AG08396 (cell line): ENCODE data around the gene CALM3.
A peak's percentile ranks its signal among the peaks of the same experiment; 100 is the strongest.

Experiments used
- DNase-seq: peaks from one replicate; pipeline ENCODE4 v3.0.0; 2012; ENCODE audit warnings: low spot score, mixed read lengths

Gene CALM3

DNA sequence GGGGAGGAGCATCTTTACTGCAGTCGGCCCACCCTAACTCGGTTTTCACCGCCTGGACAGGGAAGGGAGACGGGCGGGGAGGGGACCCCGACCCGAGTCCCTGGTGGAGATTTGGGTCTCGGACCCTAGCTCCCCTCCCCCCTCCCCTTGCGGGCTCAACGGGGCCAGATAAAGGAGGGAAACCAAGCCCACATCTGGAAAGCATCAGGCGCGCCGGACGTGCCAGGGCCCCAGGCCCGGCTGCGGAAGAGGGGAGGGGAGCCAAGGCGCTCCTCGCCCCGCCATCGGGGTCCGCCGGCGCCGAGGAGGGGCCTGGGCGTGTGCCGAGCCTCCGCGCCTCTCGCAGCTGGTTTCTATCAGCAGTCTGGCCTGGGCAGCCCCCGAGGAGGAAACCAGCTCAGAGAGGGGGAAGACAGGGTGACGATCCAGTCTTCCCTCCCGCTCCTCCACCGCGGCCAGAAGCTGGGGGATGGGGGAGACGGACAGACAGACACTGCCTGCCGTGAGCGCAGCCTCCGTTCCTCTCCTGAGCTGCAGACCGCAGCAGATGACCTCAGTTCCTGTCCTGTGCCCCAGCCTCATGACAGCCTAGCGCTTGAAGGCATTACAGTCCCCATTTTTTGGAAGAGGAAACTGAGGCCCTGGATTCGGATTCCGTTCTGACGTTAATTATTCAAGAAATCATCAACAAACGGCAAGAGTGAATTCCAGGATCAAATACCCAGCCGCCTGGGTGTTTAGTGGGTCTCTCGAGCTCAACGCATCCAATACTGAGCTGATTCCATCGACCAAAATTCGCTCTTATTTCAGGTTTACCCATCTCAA is 38.4 kb downstream of the CALM3 start:
- DNase-seq = peak; percentile 77

DNA sequence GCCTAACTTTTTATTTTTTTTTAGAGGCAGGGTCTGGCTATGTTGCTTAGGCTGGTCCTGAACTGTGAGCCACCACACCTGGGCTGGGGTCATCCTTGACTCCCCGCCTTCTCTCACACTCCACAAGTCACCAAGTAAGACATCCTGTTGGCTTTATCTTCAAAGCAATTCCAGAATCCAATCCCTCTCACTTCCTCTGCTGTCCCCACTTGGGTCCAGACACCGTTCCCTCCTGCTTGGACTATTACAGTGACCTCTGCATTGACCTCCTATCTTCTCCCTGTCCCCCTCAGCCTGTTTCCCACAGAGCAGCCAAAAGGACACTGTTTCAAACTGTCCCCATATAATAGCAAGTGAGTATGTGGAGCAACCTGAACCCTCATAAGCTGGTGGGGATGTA is 39.5 kb downstream of the CALM3 start:
- DNase-seq = no peak

DNA sequence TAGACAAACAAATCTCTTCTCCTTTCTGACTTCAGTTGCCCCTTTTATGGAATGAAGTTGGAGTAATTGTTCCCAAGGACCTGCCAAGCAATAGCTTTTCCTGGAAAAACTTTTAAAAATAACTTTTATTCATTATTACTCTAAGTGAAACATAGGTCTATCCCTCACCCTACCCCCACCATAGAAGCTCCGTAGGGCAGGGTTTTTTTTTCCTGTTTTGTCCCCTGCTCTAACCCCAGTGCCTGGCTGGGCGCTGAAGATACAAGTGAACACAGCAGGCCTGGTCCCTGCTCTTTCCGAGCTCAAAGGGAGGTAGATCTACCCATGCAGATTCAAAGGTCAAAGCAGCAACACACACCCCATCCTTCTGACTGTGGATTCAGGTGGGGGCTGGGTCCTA is 43.6 kb downstream of the CALM3 start:
- no peak for DNase-seq

DNA sequence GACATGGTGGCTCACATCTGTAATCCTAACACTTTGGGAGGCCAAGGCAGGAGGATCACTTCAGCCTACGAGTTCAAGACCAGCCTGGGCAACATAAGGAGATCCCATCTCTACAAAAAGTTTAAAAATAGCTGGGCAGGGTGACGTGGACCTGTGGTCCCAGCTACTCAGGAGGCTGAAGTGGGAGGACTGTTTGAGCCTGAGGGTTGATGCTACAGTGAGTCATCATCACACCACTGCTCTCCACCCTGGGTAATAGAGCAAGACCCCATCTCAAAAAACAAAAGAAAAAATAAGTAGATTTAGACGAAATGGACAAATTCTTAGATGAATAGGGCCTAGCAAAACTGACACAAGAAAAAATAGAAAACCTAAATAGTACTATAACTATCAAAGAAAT is 45.3 kb downstream of the CALM3 start:
- no peak for DNase-seq

DNA sequence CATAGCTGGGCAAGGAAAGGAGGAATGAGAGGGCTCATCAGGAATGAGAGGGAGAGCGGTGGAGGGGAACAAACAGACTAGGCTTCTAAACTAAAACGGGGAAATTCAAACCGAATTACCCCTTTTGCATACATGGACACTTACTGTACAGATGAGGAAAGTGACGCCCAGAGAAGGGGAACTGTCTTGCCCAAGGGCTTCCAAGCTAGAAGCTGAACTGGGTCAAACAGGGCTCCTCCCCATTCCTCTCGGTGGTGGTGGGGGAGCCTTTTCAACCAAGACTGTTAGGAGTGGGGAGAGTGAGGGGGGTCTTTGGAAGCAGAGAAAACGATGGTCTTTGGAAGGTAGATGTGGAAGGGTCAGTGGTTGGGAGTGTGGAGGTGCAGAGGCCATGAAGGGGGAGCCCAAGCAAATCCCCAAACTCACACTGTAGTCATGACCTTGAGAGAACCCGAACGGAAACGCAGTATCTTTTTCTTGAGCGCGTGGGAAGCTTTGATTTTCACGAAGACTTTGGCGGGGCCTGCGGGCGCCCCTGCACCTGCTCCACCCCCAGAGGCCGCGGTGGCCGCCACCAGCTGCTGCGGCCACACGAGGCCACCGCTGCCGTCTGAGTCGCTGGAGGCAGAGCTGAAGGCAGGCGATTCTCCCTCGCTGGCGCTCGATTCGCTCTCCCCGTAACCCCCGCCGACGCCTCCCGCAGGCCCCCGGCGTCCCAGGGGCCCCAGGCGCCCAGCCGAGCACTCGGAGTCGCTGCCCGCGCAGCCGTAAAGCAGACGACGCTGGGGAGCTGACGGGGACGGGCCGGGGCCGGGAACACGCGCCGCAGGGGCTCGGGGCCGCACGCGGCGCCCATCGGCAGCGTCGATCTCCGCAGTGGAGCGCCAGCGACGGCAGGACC is 47.2 kb downstream of the CALM3 start:
- DNase-seq = peak; percentile 4

DNA sequence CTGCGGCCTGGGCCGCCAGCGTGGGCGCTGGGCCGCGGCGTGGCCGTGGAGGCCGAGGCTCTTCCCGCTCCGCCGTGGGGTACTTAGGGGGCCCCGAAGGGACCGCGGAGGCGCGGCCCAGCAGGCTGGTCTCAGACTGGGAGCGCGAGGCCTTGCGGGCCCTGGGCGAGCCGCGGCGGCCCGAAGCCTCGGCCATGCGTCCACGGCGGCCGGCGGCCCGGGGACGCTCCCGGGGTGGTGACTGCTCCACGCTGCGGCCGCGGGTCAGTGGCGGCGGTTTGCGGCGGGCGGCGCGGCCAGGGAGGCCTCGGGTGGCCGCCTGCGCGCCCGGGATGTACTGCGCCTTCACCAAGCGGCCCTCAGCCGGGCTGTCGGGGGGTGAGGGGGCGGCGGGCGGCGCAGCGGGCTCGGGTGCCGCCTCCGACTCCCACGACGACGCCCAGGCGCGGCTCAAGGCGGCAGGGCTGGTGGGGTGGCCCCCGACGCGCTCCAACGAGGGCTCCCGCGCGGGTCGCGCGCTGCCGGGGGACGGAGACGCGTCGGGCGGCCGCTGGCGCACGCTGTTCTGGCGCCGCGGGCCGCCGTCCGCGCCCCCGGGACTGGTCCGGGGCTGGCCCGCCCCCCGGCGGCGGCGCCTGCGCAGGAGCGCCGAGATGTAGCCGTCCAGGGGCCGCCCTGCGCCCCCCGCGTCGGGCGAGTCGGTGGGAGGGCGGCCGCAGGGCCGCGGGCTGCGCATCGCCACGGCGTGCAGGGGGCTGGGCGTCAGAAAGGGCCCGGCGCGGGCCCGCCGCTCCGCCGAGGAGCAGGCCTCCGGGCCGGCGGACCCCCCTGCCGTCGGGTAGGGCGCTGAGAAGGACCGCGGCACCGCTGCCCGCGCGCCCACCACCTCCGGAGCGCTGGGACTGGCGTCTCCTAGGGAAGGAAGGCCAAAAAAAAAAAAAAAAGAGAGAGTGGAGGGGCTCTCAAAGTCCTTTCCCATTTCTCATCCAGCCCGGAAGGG is 48.1 kb downstream of the CALM3 start:
- peak; percentile 2 for DNase-seq

DNA sequence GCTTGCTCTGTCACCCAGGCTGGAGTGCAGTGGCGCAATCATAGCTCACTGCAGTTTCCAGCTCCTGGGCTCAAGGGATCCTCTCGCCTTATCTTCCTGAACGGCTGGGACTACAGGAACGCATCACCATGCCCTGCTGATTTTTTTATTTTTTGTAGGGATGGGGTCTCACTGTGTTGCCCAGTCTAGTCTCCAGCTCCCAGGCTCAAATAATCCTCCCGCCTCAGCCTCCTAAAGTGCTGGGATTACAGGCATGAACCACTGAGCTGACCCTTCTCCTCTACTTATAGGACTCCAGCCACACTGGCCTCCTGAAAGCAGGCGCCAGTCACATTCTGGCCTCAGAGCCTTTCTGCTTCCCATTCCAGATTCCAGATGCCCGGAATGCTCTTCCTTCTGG is 49.3 kb downstream of the CALM3 start:
- DNase-seq = no peak

DNA sequence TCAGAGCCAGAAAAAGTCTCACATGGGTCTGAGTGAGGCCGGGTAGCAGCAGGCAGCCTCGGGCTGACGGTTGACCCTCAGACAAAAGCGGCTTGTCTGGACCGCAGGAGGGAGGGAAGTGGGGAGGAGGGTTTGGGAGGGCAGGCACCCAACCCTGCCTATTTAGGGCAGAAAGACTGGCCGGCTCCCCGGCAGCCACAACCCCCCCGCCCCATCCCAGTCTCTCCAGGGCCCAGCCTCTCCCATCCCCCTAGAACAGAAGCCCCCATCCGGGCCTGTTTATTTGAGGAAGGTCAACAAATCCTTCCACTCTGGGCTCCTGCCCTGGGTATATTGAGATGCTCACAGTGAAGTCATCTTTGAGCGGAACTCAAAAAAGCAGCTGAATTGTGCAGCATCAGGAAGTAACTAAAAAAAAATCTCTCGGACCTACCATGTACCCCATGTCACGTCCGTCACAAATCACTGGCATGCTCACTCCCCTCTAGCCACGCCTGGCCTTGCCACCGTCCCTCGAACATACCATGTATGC is 53.6 kb downstream of the CALM3 start:
- DNase-seq = no peak

DNA sequence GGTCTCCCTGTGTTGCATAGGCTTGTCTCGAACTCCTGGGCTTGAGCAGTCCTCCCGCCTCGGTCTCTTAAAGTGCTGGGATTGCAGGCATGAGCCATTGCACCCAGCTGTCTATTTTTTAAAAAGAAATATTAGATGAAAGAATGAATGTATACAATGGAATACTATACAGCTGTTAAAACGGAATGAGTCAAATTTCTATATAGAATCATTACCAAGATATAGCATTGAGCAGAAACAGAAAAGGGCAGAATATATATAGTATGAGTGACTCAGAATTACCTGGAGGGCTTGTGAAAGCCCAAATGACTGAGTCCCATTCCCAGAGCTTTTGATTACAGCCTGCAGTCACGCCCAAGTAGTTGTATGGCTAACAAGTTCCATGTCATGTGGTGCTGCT is 55.4 kb downstream of the CALM3 start:
- no peak for DNase-seq

DNA sequence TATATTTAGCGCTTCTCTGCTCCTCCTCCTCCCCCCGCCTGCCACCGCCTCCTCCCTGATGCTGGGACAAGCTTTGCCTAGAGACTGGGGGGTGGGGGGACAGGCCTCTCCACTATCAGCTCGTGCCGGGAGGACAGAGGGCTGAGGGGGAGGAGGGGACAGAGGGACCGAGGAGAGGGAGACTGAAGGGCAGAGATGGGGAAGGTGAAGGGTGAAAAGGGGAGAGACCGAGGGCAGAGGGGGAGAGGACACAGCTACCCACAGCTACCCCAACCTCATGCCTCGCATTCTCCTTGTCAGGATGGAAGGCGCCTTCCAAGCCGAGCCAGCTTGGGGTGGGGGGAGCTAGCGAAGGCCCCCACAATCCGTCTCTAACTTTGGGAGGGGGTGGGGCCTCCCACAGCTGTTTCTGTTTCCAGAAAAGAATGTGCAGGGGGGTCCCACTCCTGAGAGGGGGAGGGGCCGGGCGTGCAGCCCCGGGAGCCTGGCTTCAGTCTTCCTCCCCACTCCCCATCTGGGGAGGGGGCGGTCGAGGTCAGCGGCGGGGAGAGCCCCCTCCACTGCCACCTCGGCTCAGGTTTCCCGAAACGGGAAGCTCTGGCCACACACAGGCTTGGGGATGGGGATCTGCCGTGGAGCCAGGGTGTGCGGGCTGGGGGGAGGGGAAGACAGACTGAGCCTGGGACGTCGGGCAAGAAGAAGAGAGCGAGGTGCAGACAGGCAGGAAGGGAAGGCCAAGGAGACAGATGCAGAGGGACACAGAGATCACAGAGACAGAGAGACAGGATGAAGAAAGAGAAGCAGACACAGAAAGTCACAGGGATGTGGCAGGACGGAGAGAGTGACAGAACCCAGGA is 58.2 kb downstream of the CALM3 start:
- DNase-seq = peak; percentile 64

DNA sequence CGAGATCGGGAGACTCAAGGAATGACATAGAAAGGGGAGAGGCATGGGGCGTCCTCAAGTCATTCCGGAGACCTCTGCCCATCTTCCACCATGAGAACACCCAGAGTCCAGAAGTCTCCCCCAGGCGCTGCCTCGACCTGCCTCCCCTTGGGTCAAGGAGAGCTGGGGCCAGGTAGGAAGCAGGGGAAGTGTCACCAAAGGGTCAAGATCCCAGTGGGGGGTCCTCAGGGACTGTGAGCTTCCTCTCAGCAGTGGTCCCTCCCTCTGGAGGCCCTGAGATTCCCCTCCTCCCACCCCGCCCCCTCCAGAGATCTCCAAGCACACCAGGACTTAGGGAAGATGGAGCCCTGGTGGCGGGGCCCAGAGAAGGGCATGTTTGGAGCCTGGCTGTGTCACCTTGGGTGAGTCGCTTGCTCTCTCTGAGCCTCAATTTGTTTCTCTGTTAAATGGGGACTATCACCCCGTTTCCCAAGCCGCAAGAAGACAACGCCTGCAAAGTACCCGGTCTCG is 58.9 kb downstream of the CALM3 start:
- DNase-seq = peak; percentile 53
